Measurements from ENCODE around the gene MFAP4. TPM values are rescaled to one million over a fixed set of nuclear protein-coding genes. Genes with fewer than 3 reads are reported as not detected.

Gene MFAP4
- total RNA-seq, 1 donor from 2014 or later, result 0.26 TPM

GRCh38 chr17:19342611-19343255 lies 44.3 kb downstream of the MFAP4 start:
- Histone ChIP-seq H3K4me3 (ENCODE audit: low read depth, low read length) (no peak overlapping the region), H3K36me3 (ENCODE audit: control insufficient read depth, insufficient read depth, low read length) (no peaks in the 10 kb centered on the region), H3K27me3 (ENCODE audit: control insufficient read depth, insufficient read depth, low read length) (no peaks in the 10 kb centered on the region)
- TF ChIP-seq CTCF (IDR thresholded peaks at IDR 0.05; ENCODE audit: insufficient read depth, low read length, severe bottlenecking), result no peak
- DNase-seq (ENCODE audit: low read depth), result no peak
- FAIRE-seq, result no peak

- FAIRE-seq (peak; percentile 43), DNase-seq (ENCODE audit: low read depth) (no peak)
- H3K27me3 ChIP-seq (ENCODE audit: control insufficient read depth, insufficient read depth, low read length), result no peaks in the 10 kb centered on the region
- no peaks in the 10 kb centered on the region for H3K36me3 ChIP-seq (ENCODE audit: control insufficient read depth, insufficient read depth, low read length)
- no peak overlapping the region for H3K4me3 ChIP-seq (ENCODE audit: low read depth, low read length)
- TF ChIP-seq CTCF (IDR thresholded peaks at IDR 0.05; ENCODE audit: insufficient read depth, low read length, severe bottlenecking), result no peak
Measured at GRCh38 chr17:19341641-19342610, 45.1 kb downstream of the MFAP4 start.

GRCh38 chr17:19341211-19341631 lies 45.8 kb downstream of the MFAP4 start:
- H3K27me3 ChIP-seq (ENCODE audit: control insufficient read depth, insufficient read depth, low read length), result no peaks in the 10 kb centered on the region
- no peak overlapping the region for H3K4me3 ChIP-seq (ENCODE audit: low read depth, low read length)
- no peak for DNase-seq (ENCODE audit: low read depth)
- no peaks in the 10 kb centered on the region for H3K36me3 ChIP-seq (ENCODE audit: control insufficient read depth, insufficient read depth, low read length)
- FAIRE-seq, result peak; percentile 70
- no peak for TF ChIP-seq CTCF (IDR thresholded peaks at IDR 0.05; ENCODE audit: insufficient read depth, low read length, severe bottlenecking)

DNA sequence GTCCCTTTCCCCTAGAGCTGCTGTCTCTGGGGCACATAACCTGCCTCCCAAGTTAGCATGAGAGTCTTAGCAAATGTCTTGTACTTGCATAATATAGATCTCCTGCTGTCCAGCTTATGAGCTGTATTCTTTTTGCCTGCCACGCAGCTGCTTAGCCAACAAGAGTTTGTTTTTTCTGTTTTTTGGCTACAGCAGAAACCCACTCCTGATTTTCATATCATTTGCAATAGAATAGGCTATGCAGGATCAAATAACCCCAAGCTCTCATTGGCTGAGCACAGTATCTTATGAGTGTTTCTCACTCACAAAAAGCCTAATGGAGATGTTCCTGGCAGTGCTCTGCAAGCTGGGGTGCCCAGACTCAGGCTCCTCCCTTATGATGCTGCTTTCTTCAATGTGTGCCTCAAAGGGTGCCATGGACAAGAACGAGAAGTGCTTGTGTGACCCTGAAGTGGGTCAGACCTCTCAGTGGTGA lies 47.6 kb downstream of the MFAP4 start:
- Histone ChIP-seq H3K36me3 (ENCODE audit: control insufficient read depth, insufficient read depth, low read length) (no peaks in the 10 kb centered on the region), H3K27me3 (ENCODE audit: control insufficient read depth, insufficient read depth, low read length) (no peaks in the 10 kb centered on the region), H3K4me3 (ENCODE audit: low read depth, low read length) (no peak overlapping the region)
- DNase-seq (ENCODE audit: low read depth) (no peak), FAIRE-seq (no peak)
- TF ChIP-seq CTCF (IDR thresholded peaks at IDR 0.05; ENCODE audit: insufficient read depth, low read length, severe bottlenecking), result no peak

- FAIRE-seq (peak; percentile 18), DNase-seq (ENCODE audit: low read depth) (peak; percentile 49)
- Histone ChIP-seq H3K36me3 (ENCODE audit: control insufficient read depth, insufficient read depth, low read length) (peaks cover under 1% of the 10 kb centered on the region), H3K27me3 (ENCODE audit: control insufficient read depth, insufficient read depth, low read length) (no peaks in the 10 kb centered on the region), H3K4me3 (ENCODE audit: low read depth, low read length) (no peak overlapping the region)
- TF ChIP-seq CTCF (IDR thresholded peaks at IDR 0.05; ENCODE audit: insufficient read depth, low read length, severe bottlenecking), result peak; percentile 83
Measured at GRCh38 chr17:19338031-19338990, 48.7 kb downstream of the MFAP4 start.
